ENCODE measurements around the gene ATP8B3. TPM values are rescaled to one million over a fixed set of nuclear protein-coding genes. Genes with fewer than 3 reads are reported as not detected.

ATP8B3 gene
- total and polyA plus RNA-seq, 10 donors = 1.9 to 10.1 (median 5.6) TPM

DNA sequence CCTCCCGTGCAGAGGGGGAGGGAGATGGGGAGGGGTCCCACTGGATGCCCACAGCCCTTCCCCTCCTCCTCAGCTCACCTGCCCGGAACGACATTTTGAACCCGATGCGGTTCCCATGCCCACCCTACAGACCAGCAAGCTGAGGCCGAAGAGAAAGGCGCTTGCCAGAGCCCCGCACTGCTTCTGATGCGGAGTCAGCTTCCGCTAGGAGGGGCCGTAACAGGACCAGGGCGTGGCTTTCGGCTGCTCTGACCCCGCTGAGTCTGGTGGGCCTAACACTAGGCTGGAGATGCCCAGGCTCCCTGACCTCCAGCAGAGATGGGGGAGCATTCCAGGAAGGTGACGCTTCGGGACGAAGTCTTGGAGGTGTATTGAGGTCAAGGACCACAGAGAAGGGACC, 52.1 kb downstream of the ATP8B3 start:
- Histone ChIP-seq H3K4me1 (peaks cover 0 to 38% (median 25%) of the 10 kb centered on the region in 6 donors), H3K9me3 (no peaks in the 10 kb centered on the region), H3K36me3 (no peaks in the 10 kb centered on the region), H3K27me3 (replicated peaks in 1 of 7) (peaks cover 16 to 100% (median 99%) of the 10 kb centered on the region in 7 donors), H3K27ac (no peak overlapping the region), H3K4me3 (no peak overlapping the region)
- intact Hi-C loops (cut with DNase I; ENCODE audit: low total_unique reads) = loop anchor here (10.0 kb wide), 1 partner anchor 85 kb away; no protein-coding TSS in a partner anchor
- TF ChIP-seq POLR2AphosphoS5 (IDR thresholded peaks at IDR 0.05) (no peak), POLR2A (IDR thresholded peaks at IDR 0.05) (no peak), CTCF (IDR thresholded peaks at IDR 0.05 in 8 of 11, conservative IDR thresholded peaks at IDR 0.05 in 3 of 11) (no peak)
- no peak for DNase-seq
- 4 to 13% (median 8%) methylated on average over 11 to 17 of the region's 17 CpGs for WGBS, 5 donors

- Histone ChIP-seq H3K36me3 (no peaks in the 10 kb centered on the region), H3K4me1 (peaks cover 0 to 44% (median 30%) of the 10 kb centered on the region in 6 donors), H3K27ac (no peak overlapping the region), H3K9me3 (no peaks in the 10 kb centered on the region), H3K27me3 (replicated peaks in 1 of 7) (peaks cover 18 to 99% (median 97%) of the 10 kb centered on the region in 7 donors), H3K4me3 (no peak overlapping the region)
- TF ChIP-seq POLR2AphosphoS5 (IDR thresholded peaks at IDR 0.05) (no peak), CTCF (IDR thresholded peaks at IDR 0.05 in 8 of 11, conservative IDR thresholded peaks at IDR 0.05 in 3 of 11) (no peak), POLR2A (IDR thresholded peaks at IDR 0.05) (no peak)
- intact Hi-C loops (cut with DNase I; ENCODE audit: low total_unique reads) = no loop called here
- no peak for DNase-seq
- 19 to 31% (median 23%) methylated on average over 9 to 16 of the region's 16 CpGs for WGBS, 5 donors
Measured at GRCh38 chr19:1758959-1759903, 52.8 kb downstream of the ATP8B3 start.

GRCh38 chr19:1758231-1758577, 53.9 kb downstream of the ATP8B3 start:
- TF ChIP-seq POLR2A (IDR thresholded peaks at IDR 0.05) (no peak), POLR2AphosphoS5 (IDR thresholded peaks at IDR 0.05) (no peak), CTCF (IDR thresholded peaks at IDR 0.05 in 8 of 11, conservative IDR thresholded peaks at IDR 0.05 in 3 of 11) (no peak)
- Histone ChIP-seq H3K9me3 (no peaks in the 10 kb centered on the region), H3K4me3 (no peak overlapping the region), H3K36me3 (no peaks in the 10 kb centered on the region), H3K27ac (no peak overlapping the region), H3K4me1 (peaks cover 0 to 42% (median 31%) of the 10 kb centered on the region in 6 donors), H3K27me3 (replicated peaks in 1 of 7) (peaks cover 18 to 96% (median 90%) of the 10 kb centered on the region in 7 donors)
- DNase-seq = no peak
- 4 to 17% (median 9%) methylated on average over 7 to 10 of the region's 10 CpGs for WGBS, 5 donors
- intact Hi-C loops (cut with DNase I; ENCODE audit: low total_unique reads) = no loop called here

All from spleen (tissue), 11 donors.